K562 (cell line): ENCODE measurements around the gene FASTK. TPM values are rescaled to one million over a fixed set of nuclear protein-coding genes. Genes with fewer than 3 reads are reported as not detected.

Experiments used
- NR0B1 ChIP-seq: fragments of 450-650 bp; IDR thresholded peaks from one replicate; pipeline ENCODE4 v1.6.1; 2018; ENCODE audit warnings: mild to moderate bottlenecking, moderate library complexity; ENCODE audit not compliant: partially characterized antibody
- PRMT5 ChIP-seq: sonication (generic); formaldehyde crosslinking; IDR thresholded peaks from 2 replicates; pipeline ENCODE4 v1.5.0; 2020; ENCODE audit warnings: missing genetic modification reagents
- SAFB2 ChIP-seq: fragments of 200-400 bp; formaldehyde crosslinking; IDR thresholded peaks from 2 replicates; pipeline ENCODE4 v1.6.1; 2018; ENCODE audit warnings: borderline replicate concordance, low read length, low read depth, moderate library complexity; ENCODE audit not compliant: severe bottlenecking
- SP2 ChIP-seq: IDR thresholded peaks from 2 replicates; pipeline ENCODE4 v1.6.1; 2011; ENCODE audit warnings: mild to moderate bottlenecking, low read depth, low read length, moderate library complexity; ENCODE audit not compliant: poor library complexity, severe bottlenecking; ENCODE audit errors: extremely low read depth
- TAF9B ChIP-seq: fragments of 450-650 bp; IDR thresholded peaks from 2 replicates; pipeline ENCODE4 v1.6.1; 2018; ENCODE audit warnings: mild to moderate bottlenecking; ENCODE audit not compliant: partially characterized antibody
- ZC3H11A ChIP-seq: IDR thresholded peaks from 2 replicates; pipeline ENCODE4 v1.6.1; 2012; ENCODE audit warnings: low read depth, low read length, improper control_type of control experiment
- ZNF146 ChIP-seq: IDR thresholded peaks from one replicate; pipeline ENCODE4 v1.6.1; 2018; ENCODE audit warnings: missing compliant biosample characterization; ENCODE audit not compliant: unreplicated experiment
- polyA plus RNA-seq, 8 experiments: library from polyadenylated mRNA; depleted of rRNA in 4 of 8; stranded (reverse) in 5 of 8; unstranded in 3 of 8; fragments of >200 nt; fragmentation: Nextera tagmentation in 2 of 8; fragmentation: Illumina TruSeq in 1 of 8; extraction: Ambion mirVana in 2 of 8; extraction: Trizol in 1 of 8; gene quantifications; 2 replicates each; pipeline versions ENCODE4 v1.2.1 to v1.2.3, GENCODE V29; 2011 to 2014; ENCODE audit warnings: inconsistent platforms in 1 of 8, missing spikeins in 1 of 8
- total RNA-seq, 7 experiments: library from RNA; depleted of rRNA in 6 of 7; stranded (reverse); fragments of >200 nt in 6 of 7; fragmentation: Illumina TruSeq in 2 of 7; extraction: Trizol in 2 of 7; gene quantifications; 2 replicates each; pipeline versions ENCODE4 v1.2.1 to v1.2.3, GENCODE V29; 2011 to 2021; ENCODE audit warnings: low replicate concordance in 1 of 7
- TF ChIP-seq, protein P1 (sequence below): sonication (generic); formaldehyde crosslinking; IDR thresholded peaks from 2 replicates; pipeline ENCODE4 v1.8.0; 2023; ENCODE audit warnings: missing genetic modification reagents, mild to moderate bottlenecking, borderline replicate concordance

The FASTK gene
- total and polyA plus RNA-seq, 9 of the 15 experiments (the other 6 are each of a cell fraction or from before 2014, with no cell fraction given): 0.51 to 150 (median 48.2) TPM

- no peak for TF ChIP-seq SP2
- TF ChIP-seq ZNF146 (CRISPR knock-in tag): no peak
- TF ChIP-seq PRMT5 (CRISPR knock-in tag): no peak
- TF ChIP-seq SAFB2: no peak
- TF ChIP-seq ZC3H11A: 0 out of 2 replicates have a peak, but pooled peaks have one; percentile 42
- no peak for TF ChIP-seq TAF9B
- TF ChIP-seq NR0B1: no peak
- TF ChIP-seq, protein P1, sequence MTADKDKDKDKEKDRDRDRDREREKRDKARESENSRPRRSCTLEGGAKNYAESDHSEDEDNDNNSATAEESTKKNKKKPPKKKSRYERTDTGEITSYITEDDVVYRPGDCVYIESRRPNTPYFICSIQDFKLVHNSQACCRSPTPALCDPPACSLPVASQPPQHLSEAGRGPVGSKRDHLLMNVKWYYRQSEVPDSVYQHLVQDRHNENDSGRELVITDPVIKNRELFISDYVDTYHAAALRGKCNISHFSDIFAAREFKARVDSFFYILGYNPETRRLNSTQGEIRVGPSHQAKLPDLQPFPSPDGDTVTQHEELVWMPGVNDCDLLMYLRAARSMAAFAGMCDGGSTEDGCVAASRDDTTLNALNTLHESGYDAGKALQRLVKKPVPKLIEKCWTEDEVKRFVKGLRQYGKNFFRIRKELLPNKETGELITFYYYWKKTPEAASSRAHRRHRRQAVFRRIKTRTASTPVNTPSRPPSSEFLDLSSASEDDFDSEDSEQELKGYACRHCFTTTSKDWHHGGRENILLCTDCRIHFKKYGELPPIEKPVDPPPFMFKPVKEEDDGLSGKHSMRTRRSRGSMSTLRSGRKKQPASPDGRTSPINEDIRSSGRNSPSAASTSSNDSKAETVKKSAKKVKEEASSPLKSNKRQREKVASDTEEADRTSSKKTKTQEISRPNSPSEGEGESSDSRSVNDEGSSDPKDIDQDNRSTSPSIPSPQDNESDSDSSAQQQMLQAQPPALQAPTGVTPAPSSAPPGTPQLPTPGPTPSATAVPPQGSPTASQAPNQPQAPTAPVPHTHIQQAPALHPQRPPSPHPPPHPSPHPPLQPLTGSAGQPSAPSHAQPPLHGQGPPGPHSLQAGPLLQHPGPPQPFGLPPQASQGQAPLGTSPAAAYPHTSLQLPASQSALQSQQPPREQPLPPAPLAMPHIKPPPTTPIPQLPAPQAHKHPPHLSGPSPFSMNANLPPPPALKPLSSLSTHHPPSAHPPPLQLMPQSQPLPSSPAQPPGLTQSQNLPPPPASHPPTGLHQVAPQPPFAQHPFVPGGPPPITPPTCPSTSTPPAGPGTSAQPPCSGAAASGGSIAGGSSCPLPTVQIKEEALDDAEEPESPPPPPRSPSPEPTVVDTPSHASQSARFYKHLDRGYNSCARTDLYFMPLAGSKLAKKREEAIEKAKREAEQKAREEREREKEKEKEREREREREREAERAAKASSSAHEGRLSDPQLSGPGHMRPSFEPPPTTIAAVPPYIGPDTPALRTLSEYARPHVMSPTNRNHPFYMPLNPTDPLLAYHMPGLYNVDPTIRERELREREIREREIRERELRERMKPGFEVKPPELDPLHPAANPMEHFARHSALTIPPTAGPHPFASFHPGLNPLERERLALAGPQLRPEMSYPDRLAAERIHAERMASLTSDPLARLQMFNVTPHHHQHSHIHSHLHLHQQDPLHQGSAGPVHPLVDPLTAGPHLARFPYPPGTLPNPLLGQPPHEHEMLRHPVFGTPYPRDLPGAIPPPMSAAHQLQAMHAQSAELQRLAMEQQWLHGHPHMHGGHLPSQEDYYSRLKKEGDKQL (CRISPR knock-in tag): no peak
Observed at GRCh38 chr7:151082141-151083070, 1.8 kb upstream of the FASTK start (continued).
